A172 (cell line): ENCODE measurements around the gene MPHOSPH8. TPM values are rescaled to one million over a fixed set of nuclear protein-coding genes. Genes with fewer than 3 reads are reported as not detected.
"Not testable (repeated sequence)": the region's sequence is repeated elsewhere in the genome, so short reads cannot be mapped to it uniquely, and the experiment has no call there.

Source experiments
- DNase-seq: peaks from one replicate; pipeline ENCODE4 v3.0.0-alpha.2; 2015; ENCODE audit warnings: low spot score
- total RNA-seq: library from RNA; depleted of rRNA; stranded (reverse); fragments of >200 nt; shearing (Covaris generic); gene quantifications from 2 replicates; pipeline ENCODE4 v1.2.3, GENCODE V29; 2014

MPHOSPH8 gene
- total RNA-seq, 1 experiment from 2014 or later: 17.6 TPM

GRCh38 chr13:19632915-19633478 lies 462 bp upstream of the MPHOSPH8 start:
- no peak for DNase-seq

- DNase-seq: peak; percentile 18
These were observed 839 bp downstream of the MPHOSPH8 start for GRCh38 chr13:19634256-19634740.

- not testable (repeated sequence) for DNase-seq
These were observed 2.5 kb downstream of the MPHOSPH8 start for GRCh38 chr13:19635926-19636325.

- no peak for DNase-seq
These were observed 10.2 kb downstream of the MPHOSPH8 start for GRCh38 chr13:19643652-19644051.

- DNase-seq: no peak
These were observed 11.5 kb downstream of the MPHOSPH8 start for GRCh38 chr13:19645000-19645399.

- no peak for DNase-seq
These were observed 12.6 kb downstream of the MPHOSPH8 start for GRCh38 chr13:19646063-19646462.

- DNase-seq: no peak
These were observed 17.3 kb downstream of the MPHOSPH8 start for GRCh38 chr13:19650742-19651141.

GRCh38 chr13:19657872-19658591 lies 24.6 kb downstream of the MPHOSPH8 start:
- no peak for DNase-seq

- DNase-seq: no peak
These were observed 25.4 kb downstream of the MPHOSPH8 start for GRCh38 chr13:19658831-19659230.

- no peak for DNase-seq
These were observed 27.7 kb downstream of the MPHOSPH8 start for GRCh38 chr13:19661126-19661525.

- no peak for DNase-seq
These were observed 28.1 kb downstream of the MPHOSPH8 start for GRCh38 chr13:19661561-19661960.

- no peak for DNase-seq
These were observed 30.0 kb downstream of the MPHOSPH8 start for GRCh38 chr13:19663416-19663979.

- DNase-seq: no peak
These were observed 31.2 kb downstream of the MPHOSPH8 start for GRCh38 chr13:19664481-19665230.

- no peak for DNase-seq
These were observed 32.0 kb downstream of the MPHOSPH8 start for GRCh38 chr13:19665427-19665859.

GRCh38 chr13:19668778-19669177 lies 35.3 kb downstream of the MPHOSPH8 start:
- no peak for DNase-seq

GRCh38 chr13:19670147-19670546 lies 36.7 kb downstream of the MPHOSPH8 start:
- DNase-seq: no peak

GRCh38 chr13:19672990-19673389 lies 39.5 kb downstream of the MPHOSPH8 start:
- no peak for DNase-seq

GRCh38 chr13:19673473-19674430 lies 40.3 kb downstream of the MPHOSPH8 start:
- DNase-seq: no peak

- DNase-seq: no peak
These were observed 41.4 kb downstream of the MPHOSPH8 start for GRCh38 chr13:19674898-19675297.

GRCh38 chr13:19676168-19676567 lies 42.7 kb downstream of the MPHOSPH8 start:
- DNase-seq: no peak

GRCh38 chr13:19680751-19681150 lies 47.3 kb downstream of the MPHOSPH8 start:
- DNase-seq: no peak
